ENCODE results near the gene ASCL2. TPM values are rescaled to one million over a fixed set of nuclear protein-coding genes. Genes with fewer than 3 reads are reported as not detected.

ASCL2 gene
- total RNA-seq, 4 donors from 2014 or later = 0.27 TPM; not detected in 3

DNA sequence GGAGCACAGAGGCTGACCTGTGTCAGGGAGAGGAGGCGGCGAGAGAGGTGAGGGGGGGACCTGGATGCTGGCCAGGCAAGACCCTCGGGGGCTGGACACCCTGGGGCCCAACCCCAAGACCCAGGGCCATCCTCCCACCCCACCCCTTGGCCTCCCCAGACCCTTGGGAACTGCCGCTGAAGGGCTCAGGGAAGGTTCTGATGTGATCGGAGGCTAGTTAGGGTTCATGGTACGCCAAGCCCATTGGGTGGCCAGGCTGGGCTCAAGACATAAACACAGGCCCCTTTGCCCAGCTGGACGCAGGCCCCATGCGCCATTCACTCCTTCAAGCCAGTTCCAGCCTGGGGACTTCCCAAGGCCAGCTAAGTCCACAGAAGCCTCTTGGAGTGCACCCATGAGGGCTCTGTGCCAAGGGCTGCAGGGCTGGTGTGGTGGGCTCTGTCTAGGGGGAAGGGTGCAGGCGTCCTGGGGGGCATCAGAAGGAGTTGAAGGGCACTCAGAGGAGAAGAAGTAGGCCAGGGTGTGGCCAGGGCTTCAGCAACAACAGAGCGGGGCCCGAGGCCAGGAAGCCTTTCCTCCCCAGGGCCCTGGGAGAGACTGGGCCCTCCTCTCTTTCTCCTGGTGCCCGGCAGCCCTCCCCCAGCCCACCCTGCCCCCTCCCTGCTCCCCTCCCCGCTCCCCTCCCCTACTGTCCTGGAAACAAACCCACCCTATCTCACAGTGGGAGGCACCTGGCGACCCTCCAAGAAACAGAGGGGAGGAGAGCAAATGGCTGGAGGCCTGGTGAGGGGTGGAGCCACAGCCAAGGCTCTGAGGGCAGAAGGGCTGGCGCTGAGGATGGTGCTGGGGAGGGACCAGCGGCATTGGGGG is 44.4 kb upstream of the ASCL2 start:
- peak overlapping the region in 1 of 2 donors; percentile 28 for H3K4me3 ChIP-seq
- no peaks in the 10 kb centered on the region for H3K36me3 ChIP-seq
- no CpG with 5 or more reads among the region's 16 CpGs for WGBS, 2 donors (ENCODE audit: low coverage in 1 of 2)
- peaks cover 0 to 54% (median 14%) of the 10 kb centered on the region in 3 donors for H3K4me1 ChIP-seq
- ATAC-seq = peak; percentile 88
- H3K9me3 ChIP-seq = peaks cover 0 to 10% (median 0%) of the 10 kb centered on the region in 3 donors
- no peaks in the 10 kb centered on the region for H3K27me3 ChIP-seq
- no peak for TF ChIP-seq POLR2A (IDR thresholded peaks at IDR 0.05)
- TF ChIP-seq EP300 (IDR thresholded peaks at IDR 0.05) = no peak
- TF ChIP-seq, protein P1, sequence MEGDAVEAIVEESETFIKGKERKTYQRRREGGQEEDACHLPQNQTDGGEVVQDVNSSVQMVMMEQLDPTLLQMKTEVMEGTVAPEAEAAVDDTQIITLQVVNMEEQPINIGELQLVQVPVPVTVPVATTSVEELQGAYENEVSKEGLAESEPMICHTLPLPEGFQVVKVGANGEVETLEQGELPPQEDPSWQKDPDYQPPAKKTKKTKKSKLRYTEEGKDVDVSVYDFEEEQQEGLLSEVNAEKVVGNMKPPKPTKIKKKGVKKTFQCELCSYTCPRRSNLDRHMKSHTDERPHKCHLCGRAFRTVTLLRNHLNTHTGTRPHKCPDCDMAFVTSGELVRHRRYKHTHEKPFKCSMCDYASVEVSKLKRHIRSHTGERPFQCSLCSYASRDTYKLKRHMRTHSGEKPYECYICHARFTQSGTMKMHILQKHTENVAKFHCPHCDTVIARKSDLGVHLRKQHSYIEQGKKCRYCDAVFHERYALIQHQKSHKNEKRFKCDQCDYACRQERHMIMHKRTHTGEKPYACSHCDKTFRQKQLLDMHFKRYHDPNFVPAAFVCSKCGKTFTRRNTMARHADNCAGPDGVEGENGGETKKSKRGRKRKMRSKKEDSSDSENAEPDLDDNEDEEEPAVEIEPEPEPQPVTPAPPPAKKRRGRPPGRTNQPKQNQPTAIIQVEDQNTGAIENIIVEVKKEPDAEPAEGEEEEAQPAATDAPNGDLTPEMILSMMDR (IDR thresholded peaks at IDR 0.05) = no peak
- TF ChIP-seq POLR2AphosphoS5 (IDR thresholded peaks at IDR 0.05) = peak; percentile 69
- peak overlapping the region; percentile 45 to 88 (median 86) for H3K27ac ChIP-seq

DNA sequence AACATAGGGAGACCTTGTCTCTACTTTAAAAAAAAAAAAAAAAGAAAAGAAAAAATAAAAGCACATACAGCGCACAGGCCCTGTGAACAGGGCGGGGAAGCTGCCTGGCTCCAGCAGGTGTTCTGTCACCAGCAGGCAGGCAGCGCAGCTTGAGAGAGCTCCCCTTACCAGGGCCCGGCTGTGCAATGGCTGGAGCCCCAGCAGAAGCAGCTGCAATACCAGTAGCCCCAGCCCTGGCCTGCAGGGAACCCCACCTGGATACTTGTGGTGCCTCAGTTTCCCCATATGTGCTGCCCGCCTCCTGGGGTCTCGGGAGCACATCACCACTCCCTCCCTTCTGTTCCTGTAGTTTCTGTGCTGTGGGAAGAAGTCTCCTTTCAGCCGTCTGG is 43.7 kb upstream of the ASCL2 start:
- Histone ChIP-seq H3K36me3 (no peaks in the 10 kb centered on the region), H3K27me3 (no peaks in the 10 kb centered on the region), H3K4me1 (peaks cover 0 to 54% (median 14%) of the 10 kb centered on the region in 3 donors), H3K4me3 (no peak overlapping the region), H3K9me3 (peaks cover 0 to 10% (median 0%) of the 10 kb centered on the region in 3 donors), H3K27ac (peak overlapping the region; percentile 45 to 88 (median 86))
- 60 to 90% methylated on average over 1 to 4 of the region's 7 CpGs for WGBS, 2 donors (ENCODE audit: low coverage in 1 of 2)
- ATAC-seq = no peak
- TF ChIP-seq, protein P1 (IDR thresholded peaks at IDR 0.05) = no peak
- no peak for TF ChIP-seq POLR2A (IDR thresholded peaks at IDR 0.05)
- no peak for TF ChIP-seq POLR2AphosphoS5 (IDR thresholded peaks at IDR 0.05)
- TF ChIP-seq EP300 (IDR thresholded peaks at IDR 0.05) = no peak

DNA sequence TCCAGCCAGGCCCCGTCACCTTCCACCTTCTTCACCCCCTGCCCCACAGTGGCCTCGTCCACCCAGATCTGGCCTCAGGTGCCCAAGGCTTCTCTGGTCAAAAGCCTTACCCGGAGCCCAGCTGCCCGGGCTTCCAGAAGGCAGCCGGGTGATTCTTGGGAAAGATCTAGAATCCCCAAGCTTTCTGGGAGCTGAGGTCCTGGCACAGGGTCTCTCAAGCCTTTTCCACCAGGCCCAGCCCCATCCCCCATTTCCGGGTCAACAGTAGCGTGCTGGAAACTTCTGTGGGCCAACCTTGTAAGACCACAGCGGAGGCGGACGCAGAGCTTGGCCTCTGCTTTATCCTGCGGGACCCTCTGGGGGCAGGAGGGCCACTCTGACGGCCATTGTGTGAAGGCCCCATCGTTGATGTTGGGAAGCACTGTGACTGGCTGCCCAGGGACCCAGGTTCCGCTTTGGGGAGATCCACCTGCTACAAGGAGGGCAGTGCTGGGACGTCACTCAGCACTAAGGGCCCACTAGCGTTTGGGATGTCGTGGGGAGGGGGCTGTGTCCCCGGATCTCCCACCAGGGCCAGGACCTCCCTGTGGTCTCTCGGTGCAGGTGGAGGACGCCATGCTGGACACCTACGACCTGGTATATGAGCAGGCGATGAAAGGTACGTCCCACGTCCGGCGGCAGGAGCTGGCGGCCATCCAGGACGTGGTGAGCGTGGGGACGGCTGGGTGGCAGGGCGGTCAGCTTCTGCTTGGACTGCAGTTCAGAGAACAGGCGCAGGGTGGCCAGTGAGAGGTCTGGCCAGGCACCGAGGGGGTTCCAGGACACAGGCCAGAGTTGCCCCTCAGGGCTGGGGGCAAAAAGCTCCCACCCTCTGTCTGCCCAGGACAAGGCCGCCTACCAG is 42.9 kb upstream of the ASCL2 start:
- Histone ChIP-seq H3K4me1 (peaks cover 0 to 54% (median 14%) of the 10 kb centered on the region in 3 donors), H3K4me3 (no peak overlapping the region), H3K27me3 (no peaks in the 10 kb centered on the region), H3K27ac (peak overlapping the region in 2 of 4 donors; percentile 86 to 87), H3K36me3 (no peaks in the 10 kb centered on the region), H3K9me3 (peaks cover 0 to 10% (median 0%) of the 10 kb centered on the region in 3 donors)
- no CpG with 5 or more reads among the region's 34 CpGs for WGBS, 2 donors (ENCODE audit: low coverage in 1 of 2)
- TF ChIP-seq EP300 (IDR thresholded peaks at IDR 0.05) = no peak
- TF ChIP-seq, protein P1 (IDR thresholded peaks at IDR 0.05) = no peak
- no peak for TF ChIP-seq POLR2AphosphoS5 (IDR thresholded peaks at IDR 0.05)
- TF ChIP-seq POLR2A (IDR thresholded peaks at IDR 0.05) = no peak
- no peak for ATAC-seq

DNA sequence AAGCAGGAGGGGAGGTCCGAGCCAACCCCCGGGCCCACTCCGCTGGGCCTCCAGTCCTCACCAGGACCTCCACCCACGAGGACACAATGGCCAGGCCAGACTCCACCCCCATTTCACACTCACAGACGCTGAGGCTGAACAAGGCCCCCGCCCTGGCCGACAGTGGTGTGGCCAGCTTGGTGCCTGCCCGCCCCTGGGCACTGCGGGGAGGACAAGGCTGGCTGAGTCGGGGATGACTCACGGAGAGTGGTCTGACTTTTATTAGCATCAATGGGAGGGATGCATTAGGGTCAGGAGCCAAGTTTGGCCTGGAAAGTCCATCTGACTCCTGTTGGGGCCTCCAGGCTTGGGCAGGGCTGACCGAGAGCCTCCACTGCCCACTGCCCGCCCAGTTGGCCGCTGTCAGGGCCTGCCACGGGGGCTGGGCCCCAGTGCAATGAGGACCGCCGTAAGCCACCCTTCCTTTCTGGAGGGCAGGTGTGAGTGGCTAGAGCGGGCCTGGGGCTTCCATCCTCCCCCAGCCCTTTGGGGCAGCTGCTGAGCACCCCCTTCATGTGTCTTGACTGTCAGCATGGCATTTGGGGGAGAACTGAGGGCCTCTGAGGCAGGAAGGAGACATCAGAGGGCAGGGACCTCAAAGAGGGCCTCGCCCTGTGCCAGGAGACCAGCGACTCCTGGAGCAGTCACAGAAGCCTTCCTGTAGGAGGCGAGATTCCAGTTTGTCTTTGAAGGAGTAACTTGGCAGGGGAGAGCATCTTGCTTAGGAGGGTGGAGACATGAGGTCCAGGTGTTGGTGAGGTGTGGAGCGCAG is 42.0 kb upstream of the ASCL2 start:
- TF ChIP-seq, protein P1 (IDR thresholded peaks at IDR 0.05) = no peak
- TF ChIP-seq POLR2AphosphoS5 (IDR thresholded peaks at IDR 0.05) = peak; percentile 10
- WGBS, 2 donors (ENCODE audit: low coverage in 1 of 2) = no CpG with 5 or more reads among the region's 22 CpGs
- no peak overlapping the region for H3K4me3 ChIP-seq
- peaks cover 0 to 61% (median 15%) of the 10 kb centered on the region in 3 donors for H3K4me1 ChIP-seq
- H3K27me3 ChIP-seq = no peaks in the 10 kb centered on the region
- H3K36me3 ChIP-seq = no peaks in the 10 kb centered on the region
- H3K9me3 ChIP-seq = peaks cover 0 to 5% (median 0%) of the 10 kb centered on the region in 3 donors
- ATAC-seq = no peak
- H3K27ac ChIP-seq = peak overlapping the region in 3 of 4 donors; percentile 55 to 86 (median 56)
